ENCODE measurements around the gene TRH. TPM values are rescaled to one million over a fixed set of nuclear protein-coding genes. Genes with fewer than 3 reads are reported as not detected.

The TRH gene
- total RNA-seq, 4 donors from 2014 or later, result 0.33 TPM; not detected in 3

DNA sequence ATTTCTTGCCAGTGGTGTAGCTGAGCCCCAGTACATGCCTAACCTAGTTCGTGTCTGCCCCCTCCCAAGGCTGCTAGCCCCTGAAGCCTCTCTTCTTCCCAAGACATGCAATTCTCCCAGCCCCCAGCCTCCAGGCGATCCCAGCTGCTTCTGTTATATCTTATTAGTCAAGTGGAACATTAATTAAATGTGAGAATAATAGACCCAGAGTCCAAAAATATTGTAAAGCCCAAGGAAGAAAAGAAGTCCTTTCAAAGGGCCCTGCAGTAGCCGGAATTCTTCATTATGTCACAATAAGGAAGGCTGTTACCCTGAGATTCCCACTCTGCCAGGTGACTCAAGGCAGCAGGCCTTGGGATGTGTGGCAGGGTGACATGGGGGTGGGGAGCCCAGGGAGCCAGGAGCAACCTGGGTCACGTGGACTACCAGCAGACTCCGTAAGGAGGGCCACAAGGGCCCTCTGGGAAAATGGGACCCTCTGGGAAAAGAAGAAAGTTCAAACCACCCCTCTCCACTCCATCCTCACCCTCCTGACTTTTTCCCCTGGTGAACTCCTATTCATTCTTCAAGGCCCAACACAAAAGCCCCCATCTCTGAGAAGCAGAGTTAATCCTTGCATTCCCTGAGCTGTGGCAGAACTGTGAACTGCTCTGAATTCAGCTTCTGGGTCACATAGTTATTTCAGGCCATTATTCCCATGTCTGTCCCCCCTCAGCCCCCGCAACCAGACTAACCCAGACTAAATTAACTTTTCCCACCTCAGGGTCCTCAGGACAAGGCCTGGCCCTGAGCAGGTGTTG lies 21.8 kb upstream of the TRH start:
- intact Hi-C loops (cut with DNase I), result no loop called here
- WGBS, result 79% methylated on average over 6 of the region's 6 CpGs
- TF ChIP-seq POLR2A (IDR thresholded peaks at IDR 0.05; ENCODE audit: low read depth) (no peak), POLR2AphosphoS5 (IDR thresholded peaks at IDR 0.05) (no peak), EP300 (IDR thresholded peaks at IDR 0.05) (no peak)
- TF ChIP-seq, protein P1, sequence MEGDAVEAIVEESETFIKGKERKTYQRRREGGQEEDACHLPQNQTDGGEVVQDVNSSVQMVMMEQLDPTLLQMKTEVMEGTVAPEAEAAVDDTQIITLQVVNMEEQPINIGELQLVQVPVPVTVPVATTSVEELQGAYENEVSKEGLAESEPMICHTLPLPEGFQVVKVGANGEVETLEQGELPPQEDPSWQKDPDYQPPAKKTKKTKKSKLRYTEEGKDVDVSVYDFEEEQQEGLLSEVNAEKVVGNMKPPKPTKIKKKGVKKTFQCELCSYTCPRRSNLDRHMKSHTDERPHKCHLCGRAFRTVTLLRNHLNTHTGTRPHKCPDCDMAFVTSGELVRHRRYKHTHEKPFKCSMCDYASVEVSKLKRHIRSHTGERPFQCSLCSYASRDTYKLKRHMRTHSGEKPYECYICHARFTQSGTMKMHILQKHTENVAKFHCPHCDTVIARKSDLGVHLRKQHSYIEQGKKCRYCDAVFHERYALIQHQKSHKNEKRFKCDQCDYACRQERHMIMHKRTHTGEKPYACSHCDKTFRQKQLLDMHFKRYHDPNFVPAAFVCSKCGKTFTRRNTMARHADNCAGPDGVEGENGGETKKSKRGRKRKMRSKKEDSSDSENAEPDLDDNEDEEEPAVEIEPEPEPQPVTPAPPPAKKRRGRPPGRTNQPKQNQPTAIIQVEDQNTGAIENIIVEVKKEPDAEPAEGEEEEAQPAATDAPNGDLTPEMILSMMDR (IDR thresholded peaks at IDR 0.05), result no peak

DNA sequence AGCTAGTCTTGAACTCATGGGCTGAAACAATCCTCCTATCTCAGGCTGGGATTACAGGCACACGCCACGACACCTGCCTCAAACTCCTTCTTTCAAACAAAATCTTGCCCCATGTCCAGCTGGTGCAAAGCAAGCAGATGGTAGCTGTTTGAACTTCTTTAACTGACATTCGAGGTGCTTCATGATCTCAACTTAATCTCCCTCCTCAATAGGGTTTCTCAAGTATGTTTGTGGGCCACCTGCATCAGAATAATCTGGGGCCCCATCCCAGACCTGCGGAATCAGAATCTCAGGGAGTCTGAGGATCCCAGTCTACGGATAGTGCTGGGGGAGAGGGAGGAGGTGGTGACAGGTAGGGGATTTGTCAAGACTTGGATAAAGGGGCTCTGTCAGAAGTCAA lies 20.9 kb upstream of the TRH start:
- TF ChIP-seq POLR2AphosphoS5 (IDR thresholded peaks at IDR 0.05), result no peak
- TF ChIP-seq EP300 (IDR thresholded peaks at IDR 0.05), result no peak
- TF ChIP-seq, protein P1 (IDR thresholded peaks at IDR 0.05), result no peak
- TF ChIP-seq POLR2A (IDR thresholded peaks at IDR 0.05; ENCODE audit: low read depth), result no peak
- H3K27me3 ChIP-seq, result peaks cover 0 to 9% (median 0%) of the 10 kb centered on the region in 4 donors
- H3K4me3 ChIP-seq, result no peak overlapping the region
- H3K4me1 ChIP-seq, result no peaks in the 10 kb centered on the region
- intact Hi-C loops (cut with DNase I), result no loop called here
- DNase-seq (ENCODE audit: extremely low spot score), result no peak
- H3K36me3 ChIP-seq, result no peaks in the 10 kb centered on the region
- 64% methylated on average over 5 of the region's 5 CpGs for WGBS
- no peaks in the 10 kb centered on the region for H3K9me3 ChIP-seq
- no peak overlapping the region for H3K27ac ChIP-seq (replicated peaks in 1 of 4)

More for the DNA sequence above, 21.8 kb upstream of the TRH start:
- peaks cover 0 to 3% (median 0%) of the 10 kb centered on the region in 4 donors for H3K9me3 ChIP-seq
- H3K4me3 ChIP-seq, result no peak overlapping the region
- H3K4me1 ChIP-seq, result no peaks in the 10 kb centered on the region
- DNase-seq (ENCODE audit: extremely low spot score), result no peak
- no peak overlapping the region for H3K27ac ChIP-seq (replicated peaks in 1 of 4)
- no peaks in the 10 kb centered on the region for H3K36me3 ChIP-seq
- peaks cover 0 to 9% (median 0%) of the 10 kb centered on the region in 4 donors for H3K27me3 ChIP-seq

DNA sequence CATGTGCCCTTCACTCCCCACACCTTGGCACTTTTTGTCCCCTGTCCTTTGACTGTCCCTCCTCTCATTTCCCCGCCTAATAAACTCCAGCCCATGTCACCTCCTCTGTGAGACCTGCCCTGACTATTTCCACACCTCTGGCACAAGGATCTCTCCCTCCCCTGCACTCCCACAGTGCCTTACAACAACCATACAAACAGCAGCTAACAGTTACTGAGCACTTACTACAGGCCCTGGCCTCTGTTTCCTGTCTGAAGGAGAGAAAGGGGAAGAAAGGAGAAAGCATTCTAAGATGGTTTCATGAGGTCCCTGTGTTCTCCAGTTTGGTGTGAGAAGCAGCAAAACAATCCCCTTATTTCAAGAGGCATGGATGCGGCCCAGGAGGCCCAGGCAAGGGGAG lies 20.0 kb upstream of the TRH start:
- Histone ChIP-seq H3K4me1 (no peaks in the 10 kb centered on the region), H3K27me3 (peaks cover 0 to 9% (median 0%) of the 10 kb centered on the region in 4 donors), H3K4me3 (no peak overlapping the region), H3K36me3 (no peaks in the 10 kb centered on the region), H3K27ac (replicated peaks in 1 of 4) (no peak overlapping the region), H3K9me3 (no peaks in the 10 kb centered on the region)
- 86% methylated on average over 2 of the region's 2 CpGs for WGBS
- TF ChIP-seq POLR2A (IDR thresholded peaks at IDR 0.05; ENCODE audit: low read depth), result no peak
- no peak for TF ChIP-seq POLR2AphosphoS5 (IDR thresholded peaks at IDR 0.05)
- no peak for TF ChIP-seq EP300 (IDR thresholded peaks at IDR 0.05)
- TF ChIP-seq, protein P1 (IDR thresholded peaks at IDR 0.05), result no peak
- intact Hi-C loops (cut with DNase I), result no loop called here
- DNase-seq (ENCODE audit: extremely low spot score), result no peak

DNA sequence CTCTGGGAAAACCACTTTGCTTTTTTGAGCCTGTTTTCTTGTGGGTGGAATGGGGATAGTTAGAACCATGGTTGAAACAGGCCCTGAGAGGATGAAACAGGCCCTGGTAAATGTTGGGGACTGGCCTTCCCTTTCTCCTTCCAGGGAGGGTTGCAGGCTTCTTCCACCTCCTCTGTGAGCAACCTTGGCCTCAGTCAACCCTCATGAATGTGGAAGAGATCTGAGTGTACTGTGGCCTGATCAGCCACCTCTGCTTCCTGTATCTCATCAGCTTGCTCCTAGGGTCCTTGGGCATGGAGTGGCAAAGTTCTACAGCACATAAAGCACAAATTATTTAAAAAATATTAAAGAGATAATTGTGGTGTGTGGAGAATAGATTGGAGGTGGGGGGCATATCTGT lies 17.6 kb upstream of the TRH start:
- no peaks in the 10 kb centered on the region for H3K36me3 ChIP-seq
- DNase-seq (ENCODE audit: extremely low spot score), result no peak
- H3K27ac ChIP-seq (replicated peaks in 1 of 4), result no peak overlapping the region
- TF ChIP-seq EP300 (IDR thresholded peaks at IDR 0.05) (no peak), POLR2AphosphoS5 (IDR thresholded peaks at IDR 0.05) (no peak), POLR2A (IDR thresholded peaks at IDR 0.05; ENCODE audit: low read depth) (no peak)
- TF ChIP-seq, protein P1 (IDR thresholded peaks at IDR 0.05), result no peak
- intact Hi-C loops (cut with DNase I), result no loop called here
- H3K9me3 ChIP-seq, result no peaks in the 10 kb centered on the region
- no peak overlapping the region for H3K4me3 ChIP-seq
- no peaks in the 10 kb centered on the region for H3K4me1 ChIP-seq
- peaks cover 0 to 5% (median 0%) of the 10 kb centered on the region in 4 donors for H3K27me3 ChIP-seq

All from esophagus muscularis mucosa (tissue), 4 donors.